Large intestine (tissue), 3 donors: Measurements from ENCODE around the gene VCAN. TPM values are rescaled to one million over a fixed set of nuclear protein-coding genes. Genes with fewer than 3 reads are reported as not detected.

ENCODE experiments used
- DNase-seq, 2 donors: peaks; one replicate each; pipeline versions ENCODE4 v3.0.0 to v3.0.0-alpha.2; 2013
- H3K27ac ChIP-seq: one replicate; pipeline ENCODE4 v1.5.1; 2013; ENCODE audit warnings: low read length
- H3K27me3 ChIP-seq: 2 replicates; pipeline ENCODE4 v1.6.1; 2013; ENCODE audit warnings: low read length; ENCODE audit not compliant: control insufficient read depth, insufficient read depth
- H3K36me3 ChIP-seq: 2 replicates; pipeline ENCODE4 v1.6.1; 2013; ENCODE audit warnings: low read length; ENCODE audit not compliant: control insufficient read depth, insufficient read depth
- H3K4me1 ChIP-seq: one replicate; pipeline ENCODE4 v1.6.1; 2013; ENCODE audit warnings: low read length; ENCODE audit not compliant: control insufficient read depth, insufficient read depth
- H3K4me3 ChIP-seq: one replicate; pipeline ENCODE4 v1.5.1; 2013; ENCODE audit warnings: low read length
- H3K9me3 ChIP-seq: one replicate; pipeline ENCODE4 v1.6.1; 2013; ENCODE audit warnings: mild to moderate bottlenecking, low read depth, low read length, moderate library complexity; ENCODE audit not compliant: control insufficient read depth
- WGBS: methylation state at CpG from one replicate; pipeline ENCODE4 v1.1.5; 2013; ENCODE audit warnings: low lambda C conversion rate; ENCODE audit not compliant: insufficient coverage; 5-methylcytosine and 5-hydroxymethylcytosine counted together
- polyA plus RNA-seq: library from polyadenylated mRNA; unstranded; fragments of 120-200 nt; gene quantifications from one replicate; pipeline ENCODE4 v1.2.1, GENCODE V29; 2013

Gene VCAN
- polyA plus RNA-seq, 1 donor, result 82.7 TPM

- DNase-seq, result no peak
- Histone ChIP-seq H3K4me3 (no peak overlapping the region), H3K27ac (no peak overlapping the region), H3K4me1 (no peaks in the 10 kb centered on the region), H3K27me3 (no peaks in the 10 kb centered on the region), H3K36me3 (no peaks in the 10 kb centered on the region), H3K9me3 (no peaks in the 10 kb centered on the region)
- no CpG with 5 or more reads among the region's 4 CpGs for WGBS
These were observed 56.3 kb downstream of the VCAN start for GRCh38 chr5:83527722-83528438.

- H3K4me1 ChIP-seq, result no peaks in the 10 kb centered on the region
- no CpG with 5 or more reads among the region's 2 CpGs for WGBS
These were observed 56.9 kb downstream of the VCAN start for GRCh38 chr5:83528439-83528769.

GRCh38 chr5:83530193-83530592 lies 58.6 kb downstream of the VCAN start:
- H3K4me1 ChIP-seq, result no peaks in the 10 kb centered on the region
- H3K9me3 ChIP-seq, result no peaks in the 10 kb centered on the region
- H3K27ac ChIP-seq, result no peak overlapping the region
- DNase-seq, result no peak
- 100% methylated on average over 1 of the region's 2 CpGs for WGBS
- no peak overlapping the region for H3K4me3 ChIP-seq
- no peaks in the 10 kb centered on the region for H3K36me3 ChIP-seq
- H3K27me3 ChIP-seq, result no peaks in the 10 kb centered on the region

More at GRCh38 chr5:83528439-83528769, 56.9 kb downstream of the VCAN start:
- Histone ChIP-seq H3K27ac (no peak overlapping the region), H3K27me3 (no peaks in the 10 kb centered on the region), H3K36me3 (no peaks in the 10 kb centered on the region), H3K4me3 (no peak overlapping the region), H3K9me3 (no peaks in the 10 kb centered on the region)
- no peak for DNase-seq

- Histone ChIP-seq H3K4me3 (no peak overlapping the region), H3K27ac (no peak overlapping the region), H3K4me1 (no peaks in the 10 kb centered on the region), H3K36me3 (no peaks in the 10 kb centered on the region), H3K27me3 (no peaks in the 10 kb centered on the region), H3K9me3 (no peaks in the 10 kb centered on the region)
- WGBS, result 60% methylated on average over 1 of the region's 1 CpG
- no peak for DNase-seq
These were observed 60.1 kb downstream of the VCAN start for GRCh38 chr5:83531661-83532060.

GRCh38 chr5:83538786-83539462 lies 67.4 kb downstream of the VCAN start:
- Histone ChIP-seq H3K27me3 (no peaks in the 10 kb centered on the region), H3K4me3 (no peak overlapping the region), H3K27ac (no peak overlapping the region), H3K36me3 (peaks cover 6% of the 10 kb centered on the region), H3K4me1 (no peaks in the 10 kb centered on the region), H3K9me3 (no peaks in the 10 kb centered on the region)
- DNase-seq, result no peak
- no CpG with 5 or more reads among the region's 4 CpGs for WGBS

GRCh38 chr5:83539463-83539790 lies 67.9 kb downstream of the VCAN start:
- H3K4me3 ChIP-seq, result no peak overlapping the region
- no peak for DNase-seq
- H3K27ac ChIP-seq, result no peak overlapping the region
- H3K36me3 ChIP-seq, result peaks cover 6% of the 10 kb centered on the region
- no peaks in the 10 kb centered on the region for H3K4me1 ChIP-seq
- WGBS, result no CpG with 5 or more reads among the region's 1 CpG
- no peaks in the 10 kb centered on the region for H3K27me3 ChIP-seq
- no peaks in the 10 kb centered on the region for H3K9me3 ChIP-seq

GRCh38 chr5:83540105-83540504 lies 68.6 kb downstream of the VCAN start:
- no peak for DNase-seq
- WGBS, result no CpG with 5 or more reads among the region's 2 CpGs
- Histone ChIP-seq H3K27me3 (no peaks in the 10 kb centered on the region), H3K36me3 (peaks cover 6% of the 10 kb centered on the region), H3K4me1 (no peaks in the 10 kb centered on the region), H3K4me3 (no peak overlapping the region), H3K27ac (no peak overlapping the region), H3K9me3 (no peaks in the 10 kb centered on the region)

- no CpG with 5 or more reads among the region's 3 CpGs for WGBS
- no peak for DNase-seq
These were observed 69.2 kb downstream of the VCAN start for GRCh38 chr5:83540783-83541182.

GRCh38 chr5:83542839-83543238 lies 71.3 kb downstream of the VCAN start:
- Histone ChIP-seq H3K36me3 (peaks cover 6% of the 10 kb centered on the region), H3K4me1 (no peaks in the 10 kb centered on the region), H3K27me3 (no peaks in the 10 kb centered on the region), H3K27ac (no peak overlapping the region), H3K9me3 (no peaks in the 10 kb centered on the region), H3K4me3 (no peak overlapping the region)
- DNase-seq, result no peak
- no CpG with 5 or more reads among the region's 1 CpG for WGBS

More at GRCh38 chr5:83540783-83541182, 69.2 kb downstream of the VCAN start:
- no peaks in the 10 kb centered on the region for H3K27me3 ChIP-seq
- H3K4me3 ChIP-seq, result no peak overlapping the region
- peaks cover 6% of the 10 kb centered on the region for H3K36me3 ChIP-seq
- H3K27ac ChIP-seq, result no peak overlapping the region
- H3K4me1 ChIP-seq, result no peaks in the 10 kb centered on the region
- H3K9me3 ChIP-seq, result no peaks in the 10 kb centered on the region

GRCh38 chr5:83543898-83544297 lies 72.4 kb downstream of the VCAN start:
- Histone ChIP-seq H3K27ac (no peak overlapping the region), H3K4me3 (no peak overlapping the region), H3K4me1 (no peaks in the 10 kb centered on the region), H3K36me3 (peaks cover under 1% of the 10 kb centered on the region), H3K27me3 (no peaks in the 10 kb centered on the region), H3K9me3 (no peaks in the 10 kb centered on the region)
- no peak for DNase-seq
- WGBS, result no CpG with 5 or more reads among the region's 6 CpGs

GRCh38 chr5:83547161-83547560 lies 75.6 kb downstream of the VCAN start:
- H3K4me1 ChIP-seq, result no peaks in the 10 kb centered on the region
- DNase-seq, result no peak
- H3K36me3 ChIP-seq, result no peaks in the 10 kb centered on the region
- no peak overlapping the region for H3K4me3 ChIP-seq
- 86% methylated on average over 1 of the region's 1 CpG for WGBS
- no peaks in the 10 kb centered on the region for H3K9me3 ChIP-seq
- H3K27me3 ChIP-seq, result no peaks in the 10 kb centered on the region
- H3K27ac ChIP-seq, result no peak overlapping the region
